HepG2 (cell line): ENCODE measurements around the gene IFNE. TPM values are rescaled to one million over a fixed set of nuclear protein-coding genes. Genes with fewer than 3 reads are reported as not detected.

Source experiments
- ATAC-seq: fragments of 200-7000 bp; cut with Tn5 transposase; 3 replicates; pipeline ENCODE4 v1.9.1; 2020; ENCODE audit warnings: mild to moderate bottlenecking, moderate library complexity
- BruUV-seq: library from RNA; stranded (reverse); fragments of 400-500 nt; replicated peaks from 2 replicates; lab custom pipeline; 2021; lab: Mats Ljungman, UMichigan
- CTCF ChIA-PET: fragments of 300-600 bp; formaldehyde crosslinking; extraction: SDS; loops from one replicate; lab custom pipeline; 2021; ENCODE audit warnings: low total read pairs, inconsistent platforms, low intra/inter-chr PET ratio; lab: Yijun Ruan, JAX
- POLR2A ChIA-PET: fragments of 350-600 bp; sonication (Branson Sonifier 250); formaldehyde crosslinking; loops from one replicate; lab custom pipeline; 2020; ENCODE audit warnings: antibody characterized with exemption, inconsistent platforms; lab: Yijun Ruan, JAX
- DNase-seq: peaks from one replicate; pipeline ENCODE4 v3.0.0-alpha.2; 2015; ENCODE audit warnings: low spot score
- FAIRE-seq: peaks from 3 replicates; lab custom pipeline; 2011; peaks lifted over from hg19 to GRCh38; lab: Jason Lieb, UNC
- H2AFZ ChIP-seq: one replicate; pipeline ENCODE4 v1.6.1; 2011; ENCODE audit warnings: low read length, inconsistent platforms
- H3K27ac ChIP-seq: fragments of 300-600 bp; 3 replicates; pipeline ENCODE4 v1.8.0; 2011; ENCODE audit warnings: mixed run types, mild to moderate bottlenecking, mixed read lengths, low read length, inconsistent platforms; ENCODE audit not compliant: insufficient read depth; ENCODE audit errors: extremely low read length
- H3K27me3 ChIP-seq, 2 experiments: fragments of 200-600 bp in 1 of 2; 2 replicates in 1 of 2; 3 replicates in 1 of 2; pipeline versions ENCODE4 v1.6.0 to v1.8.0; 2011; ENCODE audit warnings: low read length in 2 of 2, mild to moderate bottlenecking in 2 of 2, moderate library complexity in 2 of 2, inconsistent platforms in 1 of 2; ENCODE audit not compliant: insufficient read depth in 2 of 2, control insufficient read depth in 1 of 2
- H3K36me3 ChIP-seq, 2 experiments: fragments of 200-600 bp in 1 of 2; replicated peaks in 1 of 2; 2 replicates in 1 of 2; 3 replicates in 1 of 2; pipeline versions ENCODE4 v1.5.1 to v1.8.0; 2011; ENCODE audit warnings: low read length in 2 of 2, inconsistent platforms in 1 of 2; ENCODE audit not compliant: insufficient read depth in 2 of 2, control insufficient read depth in 1 of 2
- H3K4me1 ChIP-seq: 2 replicates; pipeline ENCODE4 v1.5.1; 2012; ENCODE audit warnings: low read length, inconsistent platforms; ENCODE audit not compliant: insufficient read depth
- H3K4me2 ChIP-seq: 2 replicates; pipeline ENCODE4 v1.6.0; 2011; ENCODE audit warnings: low read depth, low read length, inconsistent platforms
- H3K4me3 ChIP-seq, 3 experiments: fragments of 200-600 bp in 1 of 3; sonication (generic), shearing (Covaris generic) in 1 of 3; replicated peaks in 1 of 3; 2 replicates each; pipeline ENCODE4 v1.5.1; 2011 to 2016; ENCODE audit warnings: low read length in 3 of 3, inconsistent platforms in 2 of 3, low read depth in 2 of 3, mild to moderate bottlenecking in 2 of 3, control low read depth in 1 of 3, mixed read lengths in 1 of 3; ENCODE audit not compliant: insufficient read depth in 1 of 3
- H3K79me2 ChIP-seq: one replicate; pipeline ENCODE4 v1.6.1; 2011; ENCODE audit warnings: low read length, inconsistent platforms; ENCODE audit not compliant: insufficient read depth
- H3K9ac ChIP-seq: 2 replicates; pipeline ENCODE4 v1.6.0; 2011; ENCODE audit warnings: mild to moderate bottlenecking, low read depth, low read length, inconsistent platforms; ENCODE audit not compliant: insufficient read depth
- H3K9me3 ChIP-seq: 2 replicates; pipeline ENCODE4 v1.5.1; 2012; ENCODE audit warnings: mild to moderate bottlenecking, low read length
- H4K20me1 ChIP-seq: 2 replicates; pipeline ENCODE4 v1.6.0; 2011; ENCODE audit warnings: inconsistent platforms, mild to moderate bottlenecking, low read length, moderate library complexity; ENCODE audit not compliant: insufficient read depth
- FUBP1 ChIP-seq: sonication (generic); formaldehyde crosslinking; IDR thresholded peaks from 2 replicates; pipeline ENCODE4 v1.5.1; 2020; ENCODE audit warnings: missing genetic modification reagents, mild to moderate bottlenecking, borderline replicate concordance
- HDAC1 ChIP-seq: sonication (generic); formaldehyde crosslinking; IDR thresholded peaks from 2 replicates; pipeline ENCODE4 v1.5.1; 2020; ENCODE audit warnings: mild to moderate bottlenecking, missing genetic modification reagents
- KLF6 ChIP-seq: IDR thresholded peaks from 2 replicates; pipeline ENCODE4 v1.8.0; 2016; ENCODE audit warnings: missing biosample characterization, missing genetic modification reagents
- NCOA5 ChIP-seq: sonication (generic); formaldehyde crosslinking; IDR thresholded peaks from 2 replicates; pipeline ENCODE4 v1.4.0; 2020; ENCODE audit warnings: missing genetic modification reagents
- POLR2AphosphoS2 ChIP-seq: IDR thresholded peaks from 2 replicates; pipeline ENCODE4 v1.6.1; 2011; ENCODE audit warnings: low read depth, low read length, improper control_type of control experiment
- TBL1XR1 ChIP-seq: fragments of 150-350 bp; IDR thresholded peaks from 2 replicates; pipeline ENCODE4 v1.6.1; 2014; ENCODE audit warnings: borderline replicate concordance, low read length; ENCODE audit not compliant: partially characterized antibody
- ZFP62 ChIP-seq: sonication (generic); formaldehyde crosslinking; IDR thresholded peaks from 2 replicates; pipeline ENCODE4 v1.4.0; 2020; ENCODE audit warnings: missing genetic modification reagents
- ZNF333 ChIP-seq: sonication (generic); formaldehyde crosslinking; IDR thresholded peaks from 2 replicates; pipeline ENCODE4 v1.4.0; 2020; ENCODE audit warnings: mild to moderate bottlenecking, missing genetic modification reagents, borderline replicate concordance
- ZNF674 ChIP-seq: sonication (generic); formaldehyde crosslinking; IDR thresholded peaks from 2 replicates; pipeline ENCODE4 v1.5.0; 2020; ENCODE audit warnings: low read depth, mild to moderate bottlenecking, missing genetic modification reagents
- ZNF749 ChIP-seq: sonication (generic); formaldehyde crosslinking; IDR thresholded peaks from 2 replicates; pipeline ENCODE4 v1.8.0; 2022; ENCODE audit warnings: mild to moderate bottlenecking, missing genetic modification reagents, moderate library complexity, borderline replicate concordance
- ZNF776 ChIP-seq: sonication (generic); formaldehyde crosslinking; IDR thresholded peaks from 2 replicates; pipeline ENCODE4 v1.4.0; 2020; ENCODE audit warnings: mild to moderate bottlenecking, missing genetic modification reagents
- WGBS: methylation state at CpG from one replicate; pipeline ENCODE4 v1.1.6; 2017; ENCODE audit warnings: low lambda C conversion rate; 5-methylcytosine and 5-hydroxymethylcytosine counted together
- in situ Hi-C: cut with HindIII; loops from 2 replicates; pipeline ENCODE4 v1.10.0; 2017; ENCODE audit warnings: low pct_unique_long_range_greater_than_20kb; ENCODE audit not compliant: extremely low pct_ligation_motif_present
- intact Hi-C: fragments of 100-400 bp; cut with micrococcal nuclease; formaldehyde crosslinking; loops from one replicate; pipeline ENCODE4 v1.10.0; 2022; ENCODE audit not compliant: unreplicated experiment
- polyA plus RNA-seq, 8 experiments: library from polyadenylated mRNA; depleted of rRNA in 3 of 8; stranded (reverse) in 7 of 8; unstranded in 1 of 8; fragments of >200 nt; fragmentation: Illumina TruSeq in 4 of 8; extraction: Trizol in 4 of 8; gene quantifications; 2 replicates each; pipeline versions ENCODE4 v1.2.1 to v1.2.3, GENCODE V29; 2011 to 2016; ENCODE audit warnings: low read depth in 4 of 8, missing spikeins in 1 of 8, mixed read lengths in 1 of 8; ENCODE audit not compliant: insufficient read depth in 1 of 8
- total RNA-seq, 5 experiments: library from RNA; depleted of rRNA; stranded (reverse); fragments of >200 nt; fragmentation: Illumina TruSeq; extraction: Trizol; gene quantifications; 2 replicates each; pipeline ENCODE4 v1.2.3, GENCODE V29; 2016; ENCODE audit warnings: low read depth in 1 of 5

Gene IFNE
- total and polyA plus RNA-seq, 2 of the 13 experiments (the other 11 are each of a cell fraction or from before 2014, with no cell fraction given) = not detected

- Histone ChIP-seq H3K9ac (no peak overlapping the region), H3K79me2 (no peaks in the 10 kb centered on the region), H4K20me1 (no peaks in the 10 kb centered on the region), H3K27ac (no peak overlapping the region), H3K4me1 (no peaks in the 10 kb centered on the region), H3K4me3 (no peak overlapping the region), H3K27me3 (no peaks in the 10 kb centered on the region), H3K36me3 (no peaks in the 10 kb centered on the region), H3K9me3 (no peaks in the 10 kb centered on the region), H2AFZ (no peak overlapping the region), H3K4me2 (no peak overlapping the region)
- ATAC-seq = no peak
- in situ Hi-C loops = no loop called here
- intact Hi-C loops = no loop called here
- 0% methylated on average over 1 of the region's 1 CpG for WGBS
- ChIA-PET CTCF (no interaction called here), POLR2A (no interaction called here)
- no TSS peak for BruUV-seq
- no peak for DNase-seq
- TF ChIP-seq ZNF674 (CRISPR knock-in tag) (no peak), POLR2AphosphoS2 (no peak), FUBP1 (CRISPR knock-in tag) (no peak), ZNF749 (no peak), TBL1XR1 (no peak), NCOA5 (CRISPR knock-in tag) (no peak), ZNF776 (CRISPR knock-in tag) (no peak), ZNF333 (CRISPR knock-in tag) (no peak), HDAC1 (CRISPR knock-in tag) (no peak), KLF6 (CRISPR knock-in tag) (no peak), ZFP62 (CRISPR knock-in tag) (no peak)
- TF ChIP-seq, all 625 proteins: peak for 0
- FAIRE-seq = no peak
Observed at GRCh38 chr9:21491756-21492155, 9.6 kb upstream of the IFNE start.
